Measurements from ENCODE around the gene SIPA1L3. TPM values are rescaled to one million over a fixed set of nuclear protein-coding genes. Genes with fewer than 3 reads are reported as not detected.
A peak's percentile ranks its signal among the peaks of the same experiment; 100 is the strongest.

The SIPA1L3 gene
- total RNA-seq, 1 experiment from 2014 or later = 66.3 TPM

DNA sequence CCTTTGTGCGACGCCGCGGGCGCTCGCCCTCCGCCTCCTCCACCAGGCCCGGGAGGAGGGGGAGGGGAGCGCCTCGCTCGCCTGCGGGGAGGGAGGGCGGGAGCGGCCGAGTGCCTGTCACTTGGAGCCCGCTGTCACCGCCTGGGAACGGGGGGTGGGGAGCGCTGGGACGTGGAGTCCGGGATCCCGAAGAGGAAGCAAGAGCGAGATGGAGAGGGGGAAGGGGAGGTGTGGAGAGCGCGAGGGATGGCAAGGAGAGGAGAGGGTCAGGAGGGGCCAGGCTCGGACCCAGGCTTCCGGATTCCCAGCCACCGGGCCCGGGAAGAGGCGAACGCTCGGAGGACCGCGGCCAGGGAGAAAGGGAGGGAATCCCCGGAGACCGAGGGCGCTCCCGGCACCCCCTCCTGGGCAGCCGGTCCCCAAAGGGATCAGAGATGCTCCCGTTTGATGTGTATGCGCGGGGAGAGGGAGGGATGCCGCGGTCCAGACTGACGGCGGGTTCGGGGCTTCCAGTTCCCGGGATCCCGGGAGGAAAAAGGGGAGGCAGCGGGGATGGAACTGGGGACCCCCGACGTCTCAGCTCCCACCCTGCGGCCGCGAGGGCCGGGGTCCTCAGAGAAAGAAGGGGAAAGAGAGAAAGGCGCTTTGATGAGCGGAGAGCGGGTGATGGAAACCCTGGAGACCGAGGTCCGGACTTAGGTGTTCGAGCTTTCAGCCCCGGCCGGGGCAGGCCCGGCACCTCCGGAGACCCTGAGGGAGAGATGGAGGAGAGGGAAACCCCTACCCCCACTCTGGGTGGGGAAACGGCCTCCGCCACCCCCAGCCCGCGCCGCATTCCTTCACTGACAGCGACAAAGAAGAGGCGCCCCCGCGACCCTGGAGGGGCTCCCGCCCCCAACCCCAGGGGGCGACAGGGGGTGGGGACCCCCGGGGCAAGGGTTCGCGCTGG is 321.8 kb downstream of the SIPA1L3 start:
- POLR2A ChIA-PET = interaction anchor here (0.6 kb wide), 1 partner anchor 268 kb away, joined by 4 read pairs; no protein-coding TSS in a partner anchor
- H3K9me3 ChIP-seq (ENCODE audit: control insufficient read depth, insufficient read depth, low read depth, low read length) = no peaks in the 10 kb centered on the region
- peaks cover 13% of the 10 kb centered on the region for H3K4me1 ChIP-seq (ENCODE audit: control insufficient read depth, insufficient read depth, low read length)
- in situ Hi-C loops (cut with HindIII; ENCODE audit: low pct_unique_long_range_greater_than_20kb, low sequenced_read_pairs) (no loop called here), intact Hi-C loops (cut with micrococcal nuclease; ENCODE audit: unreplicated experiment) (loop anchor here (10.0 kb wide), 1 partner anchor 324 kb away; the partner anchor contains the start of genes SIPA1L3 and WDR87)
- no peak overlapping the region for H3K27ac ChIP-seq (ENCODE audit: low read length)
- no peak for DNase-seq (ENCODE audit: low read depth, low spot score)
- peak; percentile 2; the same call in 1 of the 2 replicates for ATAC-seq
- H3K4me3 ChIP-seq (ENCODE audit: low read depth in 2 of 2, low read length in 2 of 2) = peak overlapping the region; percentile 48 to 57
- CTCF ChIA-PET = no interaction called here
- peaks cover 2% of the 10 kb centered on the region; the same call in 1 of the 2 replicates for H3K27me3 ChIP-seq (ENCODE audit: control insufficient read depth, insufficient read depth, low read length)
- BruUV-seq (replicated peaks) = no TSS peak
- no peaks in the 10 kb centered on the region for H3K36me3 ChIP-seq (ENCODE audit: control insufficient read depth, insufficient read depth, low read length)
- TF ChIP-seq, protein P1, sequence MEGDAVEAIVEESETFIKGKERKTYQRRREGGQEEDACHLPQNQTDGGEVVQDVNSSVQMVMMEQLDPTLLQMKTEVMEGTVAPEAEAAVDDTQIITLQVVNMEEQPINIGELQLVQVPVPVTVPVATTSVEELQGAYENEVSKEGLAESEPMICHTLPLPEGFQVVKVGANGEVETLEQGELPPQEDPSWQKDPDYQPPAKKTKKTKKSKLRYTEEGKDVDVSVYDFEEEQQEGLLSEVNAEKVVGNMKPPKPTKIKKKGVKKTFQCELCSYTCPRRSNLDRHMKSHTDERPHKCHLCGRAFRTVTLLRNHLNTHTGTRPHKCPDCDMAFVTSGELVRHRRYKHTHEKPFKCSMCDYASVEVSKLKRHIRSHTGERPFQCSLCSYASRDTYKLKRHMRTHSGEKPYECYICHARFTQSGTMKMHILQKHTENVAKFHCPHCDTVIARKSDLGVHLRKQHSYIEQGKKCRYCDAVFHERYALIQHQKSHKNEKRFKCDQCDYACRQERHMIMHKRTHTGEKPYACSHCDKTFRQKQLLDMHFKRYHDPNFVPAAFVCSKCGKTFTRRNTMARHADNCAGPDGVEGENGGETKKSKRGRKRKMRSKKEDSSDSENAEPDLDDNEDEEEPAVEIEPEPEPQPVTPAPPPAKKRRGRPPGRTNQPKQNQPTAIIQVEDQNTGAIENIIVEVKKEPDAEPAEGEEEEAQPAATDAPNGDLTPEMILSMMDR (IDR thresholded peaks at IDR 0.05) = no peak
- TF ChIP-seq REST (IDR thresholded peaks at IDR 0.05; ENCODE audit: insufficient read depth in 1 of 2, low read depth in 2 of 2, low read length in 1 of 2) (no peak), SIN3A (IDR thresholded peaks at IDR 0.05; ENCODE audit: borderline replicate concordance, insufficient read depth, low read depth, low read length) (peak; percentile 51; the same call in 1 of the 2 replicates), TCF7L2 (IDR thresholded peaks at IDR 0.05; ENCODE audit: low read depth, low read length) (peak; percentile 82), POLR2AphosphoS5 (IDR thresholded peaks at IDR 0.05; ENCODE audit: low read depth, low read length) (no peak)

GRCh38 chr19:38229585-38230073 is 322.6 kb downstream of the SIPA1L3 start:
- peak overlapping the region; percentile 48 to 57 for H3K4me3 ChIP-seq (ENCODE audit: low read depth in 2 of 2, low read length in 2 of 2)
- DNase-seq (ENCODE audit: low read depth, low spot score) (no peak), ATAC-seq (peak; percentile 92)
- in situ Hi-C loops (cut with HindIII; ENCODE audit: low pct_unique_long_range_greater_than_20kb, low sequenced_read_pairs) (no loop called here), intact Hi-C loops (cut with micrococcal nuclease; ENCODE audit: unreplicated experiment) (loop anchor here (10.0 kb wide), 1 partner anchor 325 kb away; the partner anchor contains the start of genes SIPA1L3 and WDR87)
- no TSS peak for BruUV-seq (replicated peaks)
- H3K27me3 ChIP-seq (ENCODE audit: control insufficient read depth, insufficient read depth, low read length) = peaks cover 2% of the 10 kb centered on the region; the same call in 1 of the 2 replicates
- no peak overlapping the region for H3K27ac ChIP-seq (ENCODE audit: low read length)
- ChIA-PET CTCF (no interaction called here), POLR2A (no interaction called here)
- TF ChIP-seq REST (IDR thresholded peaks at IDR 0.05; ENCODE audit: insufficient read depth in 1 of 2, low read depth in 2 of 2, low read length in 1 of 2) (no peak), TCF7L2 (IDR thresholded peaks at IDR 0.05; ENCODE audit: low read depth, low read length) (no peak), POLR2AphosphoS5 (IDR thresholded peaks at IDR 0.05; ENCODE audit: low read depth, low read length) (no peak), SIN3A (IDR thresholded peaks at IDR 0.05; ENCODE audit: borderline replicate concordance, insufficient read depth, low read depth, low read length) (no peak)
- TF ChIP-seq, protein P1 (IDR thresholded peaks at IDR 0.05) = no peak
- H3K9me3 ChIP-seq (ENCODE audit: control insufficient read depth, insufficient read depth, low read depth, low read length) = no peaks in the 10 kb centered on the region
- peaks cover 16% of the 10 kb centered on the region for H3K4me1 ChIP-seq (ENCODE audit: control insufficient read depth, insufficient read depth, low read length)
- H3K36me3 ChIP-seq (ENCODE audit: control insufficient read depth, insufficient read depth, low read length) = no peaks in the 10 kb centered on the region

Measured in Panc1 (cell line).